ENCODE data around the gene PEPD. TPM values are rescaled to one million over a fixed set of nuclear protein-coding genes. Genes with fewer than 3 reads are reported as not detected.

The PEPD gene
- total RNA-seq, 1 experiment from 2014 or later: 40.5 TPM

GRCh38 chr19:33496038-33496895, 25.3 kb downstream of the PEPD start:
- no peaks in the 10 kb centered on the region for H3K27me3 ChIP-seq (ENCODE audit: insufficient read depth, low read length)
- intact Hi-C loops (cut with micrococcal nuclease): no loop called here
- H3K79me2 ChIP-seq (ENCODE audit: insufficient read depth, low read length): no peaks in the 10 kb centered on the region
- ChIA-PET RAD21 (ENCODE audit: low non-redundant PET in 1 of 2, low total read pairs in 2 of 2, uncharacterized antibody in 2 of 2, unreplicated experiment in 2 of 2) (no interaction called here), POLR2A (no interaction called here), CTCF (no interaction called here)
- no TSS peak for BruUV-seq (replicated peaks)
- no peak overlapping the region for H2AFZ ChIP-seq (ENCODE audit: low read depth, low read length, poor library complexity, severe bottlenecking)
- H3K36me3 ChIP-seq (ENCODE audit: control insufficient read depth in 1 of 2, insufficient read depth in 2 of 2, low read length in 2 of 2): no peaks in the 10 kb centered on the region
- no peak overlapping the region for H3K4me2 ChIP-seq (ENCODE audit: low read length)
- no peaks in the 10 kb centered on the region for H3K4me1 ChIP-seq (ENCODE audit: control insufficient read depth in 1 of 2, insufficient read depth in 2 of 2, low read length in 2 of 2)
- no peak for TF ChIP-seq ZNF274 (IDR thresholded peaks at IDR 0.05; ENCODE audit: low read depth, low read length)
- no peak for TF ChIP-seq SP1 (IDR thresholded peaks at IDR 0.05; ENCODE audit: low read depth)
- no peak for TF ChIP-seq CEBPB (IDR thresholded peaks at IDR 0.05; ENCODE audit: low read depth)
- no peak for TF ChIP-seq EGR1 (IDR thresholded peaks at IDR 0.05; ENCODE audit: low read depth)
- no peak for TF ChIP-seq EZH2 (IDR thresholded peaks at IDR 0.05)
- no peak for TF ChIP-seq SRF (IDR thresholded peaks at IDR 0.05; ENCODE audit: low read depth)
- no peak for TF ChIP-seq TCF7L2 (IDR thresholded peaks at IDR 0.05; ENCODE audit: borderline replicate concordance, extremely low read depth, insufficient read depth, insufficient read length)
- H3K9ac ChIP-seq (ENCODE audit: low read length): no peak overlapping the region
- H3K9me3 ChIP-seq (ENCODE audit: control insufficient read depth in 1 of 2, insufficient read depth in 1 of 2, low read depth in 1 of 2, low read length in 2 of 2): no peaks in the 10 kb centered on the region
- no peak overlapping the region for H3K4me3 ChIP-seq (replicated peaks in 1 of 2; ENCODE audit: low read depth in 1 of 2, low read length in 2 of 2)
- H3K27ac ChIP-seq (ENCODE audit: low read depth, low read length): no peak overlapping the region
- DNase-seq (ENCODE audit: low read depth, low spot score) (no peak), ATAC-seq (no peak)
- H4K20me1 ChIP-seq (ENCODE audit: insufficient read depth): no peaks in the 10 kb centered on the region
- no peaks in the 10 kb centered on the region for H3K9me2 ChIP-seq (ENCODE audit: insufficient read depth)

- TF ChIP-seq EZH2phosphoT487 (IDR thresholded peaks at IDR 0.05; ENCODE audit: borderline replicate concordance) (no peak), TCF7L2 (IDR thresholded peaks at IDR 0.05; ENCODE audit: borderline replicate concordance, extremely low read depth, insufficient read depth, insufficient read length) (no peak), CBX3 (IDR thresholded peaks at IDR 0.05; ENCODE audit: low read depth) (no peak), ZNF274 (IDR thresholded peaks at IDR 0.05; ENCODE audit: low read depth, low read length) (no peak), EZH2 (IDR thresholded peaks at IDR 0.05) (no peak), ZBTB33 (IDR thresholded peaks at IDR 0.05; ENCODE audit: extremely low read depth, insufficient replicate concordance, low read length) (no peak), RAD21 (IDR thresholded peaks at IDR 0.05; ENCODE audit: low read depth) (no peak)
These were observed 28.0 kb downstream of the PEPD start for GRCh38 chr19:33493401-33494275.

More at GRCh38 chr19:33493401-33494275, 28.0 kb downstream of the PEPD start:
- Histone ChIP-seq H3K4me2 (ENCODE audit: low read length) (no peak overlapping the region), H3K4me3 (replicated peaks in 1 of 2; ENCODE audit: low read depth in 1 of 2, low read length in 2 of 2) (no peak overlapping the region), H3K9me2 (ENCODE audit: insufficient read depth) (no peaks in the 10 kb centered on the region), H3K9me3 (ENCODE audit: control insufficient read depth in 1 of 2, insufficient read depth in 1 of 2, low read depth in 1 of 2, low read length in 2 of 2) (no peaks in the 10 kb centered on the region), H3K27me3 (ENCODE audit: insufficient read depth, low read length) (no peaks in the 10 kb centered on the region), H4K20me1 (ENCODE audit: insufficient read depth) (no peaks in the 10 kb centered on the region), H3K9ac (ENCODE audit: low read length) (no peak overlapping the region), H2AFZ (ENCODE audit: low read depth, low read length, poor library complexity, severe bottlenecking) (no peak overlapping the region), H3K27ac (ENCODE audit: low read depth, low read length) (no peak overlapping the region), H3K4me1 (ENCODE audit: control insufficient read depth in 1 of 2, insufficient read depth in 2 of 2, low read length in 2 of 2) (no peaks in the 10 kb centered on the region), H3K36me3 (ENCODE audit: control insufficient read depth in 1 of 2, insufficient read depth in 2 of 2, low read length in 2 of 2) (no peaks in the 10 kb centered on the region), H3K79me2 (ENCODE audit: insufficient read depth, low read length) (no peaks in the 10 kb centered on the region)
- ATAC-seq (no peak), DNase-seq (ENCODE audit: low read depth, low spot score) (no peak)
- ChIA-PET CTCF (no interaction called here), POLR2A (no interaction called here), RAD21 (ENCODE audit: low non-redundant PET in 1 of 2, low total read pairs in 2 of 2, uncharacterized antibody in 2 of 2, unreplicated experiment in 2 of 2) (no interaction called here)
- no TSS peak for BruUV-seq (replicated peaks)
- intact Hi-C loops (cut with micrococcal nuclease): no loop called here

All from HCT116 (cell line).